Adipocyte (in vitro differentiated cells): ENCODE measurements around the gene UNK.

Experiments
- DNase-seq: peaks from one replicate; pipeline ENCODE4 v3.0.0-alpha.2; 2015; ENCODE audit warnings: low read depth
- H3K27me3 ChIP-seq: replicated peaks from 2 replicates; pipeline ENCODE4 v1.7.0; 2013; ENCODE audit warnings: mild to moderate bottlenecking, low read length, moderate library complexity; ENCODE audit not compliant: control insufficient read depth, insufficient read depth
- H3K36me3 ChIP-seq: 2 replicates; pipeline ENCODE4 v1.7.0; 2013; ENCODE audit warnings: low read length, mild to moderate bottlenecking, moderate library complexity; ENCODE audit not compliant: control insufficient read depth, insufficient read depth, severe bottlenecking
- H3K4me1 ChIP-seq: 2 replicates; pipeline ENCODE4 v1.7.0; 2013; ENCODE audit warnings: mild to moderate bottlenecking, low read length, moderate library complexity; ENCODE audit not compliant: control insufficient read depth, insufficient read depth
- H3K4me3 ChIP-seq: 2 replicates; pipeline ENCODE4 v1.7.0; 2013; ENCODE audit warnings: mild to moderate bottlenecking, low read length, moderate library complexity
- H3K9ac ChIP-seq: 2 replicates; pipeline ENCODE4 v1.7.0; 2013; ENCODE audit warnings: mild to moderate bottlenecking, low read length, moderate library complexity
- H3K9me3 ChIP-seq: 2 replicates; pipeline ENCODE4 v1.7.0; 2013; ENCODE audit warnings: mild to moderate bottlenecking, low read length, moderate library complexity; ENCODE audit not compliant: control insufficient read depth

The UNK gene

DNA sequence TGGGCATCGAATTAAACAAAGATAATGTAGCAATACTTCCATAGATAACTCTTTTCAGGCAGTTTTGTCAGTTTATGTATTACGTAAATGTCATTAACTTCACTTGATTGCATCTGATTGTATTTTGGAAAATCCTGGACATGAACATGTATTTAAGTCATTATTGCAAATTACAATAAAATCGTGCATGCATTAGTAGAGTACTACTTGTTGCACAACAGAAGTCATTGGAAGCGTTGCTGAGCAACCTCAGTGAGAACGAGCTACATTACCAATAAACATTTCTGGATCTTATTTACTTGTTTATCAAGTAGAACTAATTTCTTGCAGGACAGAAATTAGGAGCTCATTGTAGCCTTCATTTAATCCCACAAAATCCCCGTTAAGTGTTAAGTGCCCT is 6.6 kb downstream of the UNK start:
- H3K9me3 ChIP-seq: no peaks in the 10 kb centered on the region
- no peak overlapping the region for H3K4me3 ChIP-seq
- no peaks in the 10 kb centered on the region for H3K27me3 ChIP-seq
- H3K9ac ChIP-seq: no peak overlapping the region
- peaks cover 11% of the 10 kb centered on the region for H3K36me3 ChIP-seq
- no peak for DNase-seq
- H3K4me1 ChIP-seq: peaks cover 6% of the 10 kb centered on the region

DNA sequence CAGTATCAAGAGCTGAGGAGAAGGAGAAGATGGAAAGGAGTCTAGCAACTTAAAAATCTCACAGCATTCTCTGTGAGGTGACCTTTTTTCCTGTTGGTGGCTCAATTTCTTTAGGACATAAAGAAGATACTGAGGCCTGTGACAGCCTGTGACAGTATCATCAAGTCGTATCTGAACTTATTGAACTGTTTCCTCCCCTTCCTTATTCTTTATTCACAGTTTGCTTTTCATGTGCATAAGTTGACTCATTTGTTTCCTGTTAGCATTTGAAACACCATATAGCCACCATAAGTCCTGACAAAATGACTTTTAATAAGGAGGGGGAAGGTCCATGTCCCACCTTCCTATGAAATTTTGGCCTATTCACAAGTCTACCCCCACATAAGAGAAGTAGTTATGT is 8.9 kb downstream of the UNK start:
- Histone ChIP-seq H3K4me3 (no peak overlapping the region), H3K4me1 (no peaks in the 10 kb centered on the region), H3K27me3 (no peaks in the 10 kb centered on the region), H3K9ac (no peak overlapping the region), H3K9me3 (no peaks in the 10 kb centered on the region), H3K36me3 (peaks cover 17% of the 10 kb centered on the region)
- DNase-seq: no peak

DNA sequence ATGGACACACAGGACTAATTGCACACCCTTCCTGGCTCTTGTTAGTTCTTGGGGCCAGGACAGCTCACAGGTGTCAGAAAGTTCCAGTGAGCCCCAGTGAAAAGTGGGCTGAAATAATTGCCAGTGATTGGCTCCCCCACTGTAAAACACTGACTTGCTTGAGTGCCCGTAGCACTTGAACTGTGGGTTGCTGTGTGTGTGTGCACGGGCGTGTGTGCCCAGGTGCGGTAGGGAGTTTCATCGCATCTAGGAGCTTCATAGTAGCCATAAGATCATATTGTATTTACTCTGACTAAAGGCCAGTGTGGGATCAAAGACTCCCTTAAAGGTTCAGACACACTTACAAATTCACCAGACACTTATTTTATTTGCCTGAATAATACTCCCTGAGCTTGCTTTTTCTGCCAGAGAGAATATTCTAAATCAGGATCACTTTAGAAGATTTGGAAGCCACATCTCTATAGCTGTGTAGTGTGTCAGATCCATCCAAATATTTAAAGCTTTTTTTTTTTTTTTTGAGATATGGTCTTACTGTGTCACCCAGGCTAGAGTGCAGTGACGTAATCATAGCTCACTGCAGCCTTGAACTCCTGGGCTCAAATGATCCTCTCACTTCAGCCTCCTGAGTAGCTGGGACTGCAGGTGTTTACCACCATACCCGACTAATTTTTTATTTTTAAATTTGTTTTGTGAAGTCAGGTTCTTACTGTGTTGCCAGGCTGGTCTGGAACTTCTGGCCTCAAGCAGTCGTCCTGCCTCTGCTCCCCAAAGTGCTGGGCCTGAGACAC is 11.4 kb downstream of the UNK start:
- no peak for DNase-seq
- peaks cover 30% of the 10 kb centered on the region for H3K36me3 ChIP-seq
- H3K27me3 ChIP-seq: no peaks in the 10 kb centered on the region
- no peak overlapping the region for H3K4me3 ChIP-seq
- H3K9ac ChIP-seq: no peak overlapping the region
- no peaks in the 10 kb centered on the region for H3K9me3 ChIP-seq
- H3K4me1 ChIP-seq: no peaks in the 10 kb centered on the region

DNA sequence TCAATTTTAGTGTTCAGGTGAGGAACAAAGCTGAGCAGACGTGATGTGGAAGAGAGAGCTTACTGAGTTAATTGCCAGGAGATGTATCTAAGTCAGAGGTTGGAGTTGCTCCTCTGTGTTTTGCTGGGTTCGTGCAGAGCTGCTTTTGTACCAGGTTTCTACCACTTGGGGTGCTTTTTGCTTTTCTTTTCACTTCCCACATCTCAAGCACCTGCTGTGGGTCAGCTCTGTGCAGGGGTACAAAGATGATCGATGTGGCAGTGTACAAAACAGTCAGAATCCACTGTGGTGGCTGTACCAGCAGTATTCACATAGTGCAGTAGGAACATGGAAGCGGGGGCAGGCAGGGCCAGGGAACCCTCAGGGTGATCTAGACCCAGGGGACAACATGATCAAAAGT is 14.8 kb downstream of the UNK start:
- H3K27me3 ChIP-seq: no peaks in the 10 kb centered on the region
- H3K4me3 ChIP-seq: no peak overlapping the region
- no peak overlapping the region for H3K9ac ChIP-seq
- no peaks in the 10 kb centered on the region for H3K9me3 ChIP-seq
- H3K36me3 ChIP-seq: peaks cover 28% of the 10 kb centered on the region
- H3K4me1 ChIP-seq: no peaks in the 10 kb centered on the region
- DNase-seq: no peak

DNA sequence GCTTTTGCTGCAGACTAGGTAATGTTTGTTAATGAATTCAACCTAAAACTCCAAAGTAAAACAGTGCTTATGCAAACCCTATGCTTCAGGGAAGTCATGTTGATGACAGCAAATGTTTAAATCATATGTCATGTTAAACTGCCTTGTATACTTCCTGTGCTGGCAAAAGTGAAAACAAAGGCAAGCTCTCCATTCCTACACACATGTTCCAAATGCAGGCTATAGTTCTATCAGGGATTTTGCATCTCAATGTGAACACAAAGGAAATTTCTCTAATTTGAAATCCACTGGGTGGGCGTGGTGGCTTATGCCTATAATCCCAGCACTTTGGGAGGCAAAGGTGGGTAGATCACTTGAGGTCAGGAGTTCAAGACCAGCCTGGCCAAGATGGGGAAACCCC is 19.3 kb downstream of the UNK start:
- Histone ChIP-seq H3K9ac (no peak overlapping the region), H3K4me1 (peaks cover 5% of the 10 kb centered on the region), H3K9me3 (no peaks in the 10 kb centered on the region), H3K36me3 (peaks cover 17% of the 10 kb centered on the region), H3K27me3 (no peaks in the 10 kb centered on the region), H3K4me3 (no peak overlapping the region)
- DNase-seq: no peak

DNA sequence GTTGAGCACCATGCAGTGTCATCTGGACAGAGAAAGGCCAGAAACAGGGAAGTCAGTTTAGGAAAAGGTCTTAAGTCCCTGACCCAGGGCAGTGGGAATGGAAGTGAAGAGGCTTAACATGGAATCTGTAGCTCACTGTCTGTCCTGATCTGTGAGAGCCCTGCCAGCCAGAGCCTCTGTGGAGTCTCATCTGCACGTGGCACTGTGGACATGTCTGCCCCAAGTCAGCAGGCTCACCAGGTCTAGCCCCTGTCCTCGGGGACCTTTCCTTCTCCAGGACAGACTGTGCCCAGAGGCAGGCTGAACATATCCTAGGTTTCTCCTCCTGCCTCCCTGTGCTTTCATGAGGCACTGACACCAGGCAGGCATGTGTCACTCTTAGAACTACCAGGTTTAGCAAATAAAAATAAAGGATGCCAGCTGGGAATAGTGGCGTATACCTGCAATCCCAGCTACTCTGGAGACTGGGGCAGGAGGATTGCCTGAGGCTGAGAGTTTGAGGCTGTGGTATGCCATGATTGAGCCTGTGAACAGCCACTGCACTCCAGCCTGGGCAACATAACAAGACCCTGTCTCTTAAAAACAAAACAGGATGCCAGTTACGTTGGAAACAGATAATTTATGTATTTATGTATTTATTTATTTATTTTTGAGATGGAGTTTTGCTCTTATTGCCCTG is 22.4 kb downstream of the UNK start:
- no peak for DNase-seq
- peaks cover 18% of the 10 kb centered on the region for H3K4me1 ChIP-seq
- no peaks in the 10 kb centered on the region for H3K27me3 ChIP-seq
- no peak overlapping the region for H3K9ac ChIP-seq
- H3K4me3 ChIP-seq: no peak overlapping the region
- peaks cover 17% of the 10 kb centered on the region for H3K36me3 ChIP-seq
- no peaks in the 10 kb centered on the region for H3K9me3 ChIP-seq

DNA sequence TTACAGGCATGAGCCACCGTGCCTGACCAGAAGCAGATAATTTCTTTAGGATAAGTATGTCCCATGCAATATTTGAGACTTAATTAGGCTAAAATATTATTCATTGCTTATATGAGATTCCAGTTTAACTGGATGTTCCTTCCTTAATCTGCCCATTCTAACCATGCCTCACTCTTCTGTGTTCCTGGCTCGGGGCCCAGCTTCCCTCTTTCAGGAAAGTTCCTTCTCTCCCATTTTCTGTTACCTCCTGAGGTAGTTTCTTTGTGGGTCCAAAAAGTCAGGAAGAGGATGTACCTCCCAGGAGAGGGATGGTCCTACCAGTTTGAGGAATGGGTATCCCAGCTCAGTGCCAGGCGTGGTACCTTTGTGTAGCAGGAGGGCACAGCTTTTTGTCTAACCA is 23.3 kb downstream of the UNK start:
- Histone ChIP-seq H3K4me1 (peaks cover 18% of the 10 kb centered on the region), H3K9me3 (no peaks in the 10 kb centered on the region), H3K36me3 (peaks cover 26% of the 10 kb centered on the region), H3K27me3 (no peaks in the 10 kb centered on the region), H3K4me3 (no peak overlapping the region), H3K9ac (no peak overlapping the region)
- no peak for DNase-seq

DNA sequence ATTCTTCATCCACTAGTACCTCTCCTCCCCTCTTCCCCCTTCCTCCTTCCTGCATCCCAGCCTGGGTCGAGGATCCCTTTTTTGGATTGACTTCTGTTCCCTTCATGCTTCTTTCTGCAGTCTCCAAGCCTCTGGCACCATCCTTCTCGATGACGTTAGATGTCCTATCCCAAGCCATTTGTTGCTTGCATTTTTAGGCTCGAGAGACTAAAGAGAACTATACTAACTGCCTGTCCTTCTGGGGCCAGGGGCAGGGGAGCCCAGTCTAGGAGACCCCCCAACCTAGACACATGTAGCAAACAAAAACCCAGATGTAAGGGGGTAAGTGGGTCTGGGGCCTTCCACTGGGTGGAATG is 23.9 kb downstream of the UNK start:
- Histone ChIP-seq H3K27me3 (no peaks in the 10 kb centered on the region), H3K4me3 (no peak overlapping the region), H3K9me3 (no peaks in the 10 kb centered on the region), H3K4me1 (peaks cover 18% of the 10 kb centered on the region), H3K36me3 (peaks cover 32% of the 10 kb centered on the region), H3K9ac (peak overlapping the region; percentile 48)
- no peak for DNase-seq

DNA sequence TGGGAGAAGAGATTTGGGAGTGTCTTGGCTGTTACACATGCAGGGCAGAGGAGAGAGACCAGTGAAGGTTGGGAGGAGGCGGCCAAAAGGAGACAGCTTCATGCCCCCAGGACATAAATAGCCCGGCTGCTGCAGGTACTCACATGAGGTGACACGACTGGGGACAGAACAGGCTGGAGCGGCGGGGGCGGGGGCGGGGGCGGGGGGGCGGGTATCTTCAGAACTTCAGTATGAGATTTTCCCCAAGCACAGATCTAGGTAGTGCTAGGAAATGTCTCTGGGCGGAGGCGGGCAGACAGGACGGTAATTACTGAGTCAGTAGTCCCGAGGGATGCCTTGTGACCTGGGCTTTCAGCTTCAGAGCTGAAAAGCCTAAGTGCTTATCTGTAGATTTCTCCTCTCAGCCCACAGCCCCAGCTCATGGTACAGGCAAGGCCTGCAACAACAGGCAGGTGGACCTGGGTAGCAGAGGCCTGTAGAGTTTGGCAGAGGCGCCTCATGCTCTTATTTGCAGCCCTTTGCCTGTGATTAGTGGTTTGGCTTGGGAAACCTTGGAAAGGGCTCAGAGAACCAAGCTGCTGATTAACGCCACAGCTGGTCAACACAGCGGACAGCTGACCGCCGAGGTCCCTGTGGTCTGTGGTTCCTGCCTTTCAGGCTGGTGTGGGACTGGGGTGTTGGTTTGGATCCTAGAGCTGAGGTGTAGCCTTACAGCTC is 24.5 kb downstream of the UNK start:
- H3K36me3 ChIP-seq: peaks cover 33% of the 10 kb centered on the region
- H3K9me3 ChIP-seq: no peaks in the 10 kb centered on the region
- H3K27me3 ChIP-seq: no peaks in the 10 kb centered on the region
- peak overlapping the region; percentile 48 for H3K9ac ChIP-seq
- peak; percentile 35 for DNase-seq
- H3K4me1 ChIP-seq: peaks cover 18% of the 10 kb centered on the region
- H3K4me3 ChIP-seq: no peak overlapping the region

DNA sequence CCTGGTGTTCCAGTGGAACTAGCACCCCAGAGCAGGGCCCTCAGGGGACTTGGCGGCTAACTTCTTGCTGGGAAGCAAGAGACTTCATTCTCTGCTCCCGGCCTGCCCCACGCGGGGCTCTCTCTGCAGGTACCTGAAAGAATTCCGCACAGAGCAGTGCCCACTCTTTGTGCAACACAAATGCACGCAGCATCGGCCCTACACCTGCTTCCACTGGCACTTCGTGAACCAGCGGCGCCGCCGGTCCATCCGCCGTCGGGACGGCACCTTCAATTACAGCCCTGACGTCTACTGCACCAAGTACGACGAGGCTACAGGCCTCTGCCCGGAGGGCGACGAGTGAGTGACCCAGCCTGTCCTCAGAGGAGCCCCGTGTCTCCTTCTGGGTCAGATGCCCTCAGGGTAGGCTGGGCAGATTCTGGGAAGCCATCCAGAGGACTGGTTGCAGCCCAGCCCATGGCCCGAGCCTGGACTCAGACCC is 25.1 kb downstream of the UNK start:
- Histone ChIP-seq H3K9me3 (no peaks in the 10 kb centered on the region), H3K9ac (peak overlapping the region; percentile 0), H3K36me3 (peaks cover 38% of the 10 kb centered on the region), H3K4me3 (no peak overlapping the region), H3K27me3 (no peaks in the 10 kb centered on the region), H3K4me1 (peaks cover 21% of the 10 kb centered on the region)
- no peak for DNase-seq

DNA sequence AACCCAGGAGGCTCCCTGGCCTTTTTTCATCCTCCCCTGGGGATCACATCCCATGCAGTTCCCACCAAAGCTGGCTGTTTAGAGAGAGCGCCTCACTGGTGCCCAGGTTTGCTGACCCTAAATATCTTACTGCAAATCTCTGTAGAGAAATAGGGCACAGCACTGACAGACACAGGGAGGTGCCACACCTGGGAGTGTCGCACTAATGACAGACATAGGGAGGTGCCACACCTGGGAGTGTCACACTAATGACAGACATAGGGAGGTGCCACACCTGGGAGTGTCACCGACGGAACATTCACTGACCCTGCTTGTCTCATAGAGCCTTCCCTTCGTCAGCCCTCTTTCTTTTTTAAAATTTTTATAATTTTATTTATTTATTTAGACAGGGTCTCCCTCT is 25.6 kb downstream of the UNK start:
- H3K36me3 ChIP-seq: peaks cover 43% of the 10 kb centered on the region
- no peaks in the 10 kb centered on the region for H3K9me3 ChIP-seq
- H3K9ac ChIP-seq: no peak overlapping the region
- peaks cover 27% of the 10 kb centered on the region for H3K4me1 ChIP-seq
- no peak overlapping the region for H3K4me3 ChIP-seq
- H3K27me3 ChIP-seq: no peaks in the 10 kb centered on the region
- DNase-seq: no peak
